H1 (cell line): ENCODE measurements around the gene DNER. TPM values are rescaled to one million over a fixed set of nuclear protein-coding genes. Genes with fewer than 3 reads are reported as not detected.

ENCODE experiments used
- CTCF ChIA-PET: fragments of 300-600 bp; sonication (Branson Sonifier 250); formaldehyde crosslinking; loops from one replicate; lab custom pipeline; 2021; ENCODE audit not compliant: partially characterized antibody; lab: Charles Lee
- POLR2A ChIA-PET: fragments of 300-600 bp; sonication (Branson Sonifier 250); formaldehyde crosslinking; loops from one replicate; lab custom pipeline; 2021; ENCODE audit warnings: inconsistent platforms; ENCODE audit not compliant: partially characterized antibody; lab: Charles Lee
- DNase-seq, 2 experiments: peaks; one replicate each; pipeline versions ENCODE4 v3.0.0 to v3.0.0-alpha.2; 2010 to 2022; ENCODE audit warnings: low spot score in 2 of 2, low read depth in 1 of 2, mixed read lengths in 1 of 2
- FAIRE-seq: peaks from 2 replicates; lab custom pipeline; 2011; peaks lifted over from hg19 to GRCh38; lab: Jason Lieb, UNC
- H2AFZ ChIP-seq: 2 replicates; pipeline ENCODE4 v1.8.1; 2012; ENCODE audit warnings: low read length, inconsistent platforms
- H2AK5ac ChIP-seq: 2 replicates; pipeline ENCODE4 v1.6.1; 2013; ENCODE audit warnings: low read depth, low read length
- H2BK120ac ChIP-seq: replicated peaks from 2 replicates; pipeline ENCODE3; 2013; ENCODE audit warnings: low read depth, low read length, inconsistent platforms
- H2BK12ac ChIP-seq: 2 replicates; pipeline ENCODE4 v1.6.1; 2013; ENCODE audit warnings: low read depth, low read length
- H2BK15ac ChIP-seq: 2 replicates; pipeline ENCODE4 v1.6.1; 2013; ENCODE audit warnings: low read length
- H2BK20ac ChIP-seq: 2 replicates; pipeline ENCODE4 v1.6.1; 2013; ENCODE audit warnings: low read length
- H2BK5ac ChIP-seq: 2 replicates; pipeline ENCODE4 v1.6.1; 2013; ENCODE audit warnings: low read depth, low read length
- H3K14ac ChIP-seq: 2 replicates; pipeline ENCODE4 v1.6.1; 2013; ENCODE audit warnings: inconsistent platforms; ENCODE audit not compliant: insufficient read length
- H3K18ac ChIP-seq: 2 replicates; pipeline ENCODE4 v1.6.1; 2013; ENCODE audit warnings: low read length; ENCODE audit errors: extremely low read depth
- H3K23ac ChIP-seq: 2 replicates; pipeline ENCODE4 v1.6.1; 2013; ENCODE audit warnings: inconsistent platforms; ENCODE audit not compliant: insufficient read length
- H3K23me2 ChIP-seq: 2 replicates; pipeline ENCODE4 v1.6.1; 2013; ENCODE audit warnings: low read depth, low read length
- H3K27ac ChIP-seq: 2 replicates; pipeline ENCODE4 v1.6.1; 2011; ENCODE audit warnings: low read depth, low read length, inconsistent platforms
- H3K27me3 ChIP-seq, 4 experiments: replicated peaks in 1 of 4; 1 replicate in 1 of 4; 2 replicates in 3 of 4; pipeline versions ENCODE4 v1.6.1 to v1.8.1; 2011 to 2013; ENCODE audit warnings: low read length in 3 of 4, mild to moderate bottlenecking in 3 of 4, inconsistent platforms in 2 of 4, mixed read lengths in 2 of 4, moderate library complexity in 1 of 4; ENCODE audit not compliant: control insufficient read depth in 3 of 4, insufficient read depth in 3 of 4; ENCODE audit errors: extremely low read depth in 1 of 4
- H3K36me3 ChIP-seq, 4 experiments: 2 replicates each; pipeline versions ENCODE4 v1.6.1 to v1.8.1; 2011 to 2013; ENCODE audit warnings: mild to moderate bottlenecking in 4 of 4, low read length in 3 of 4, moderate library complexity in 2 of 4, control low read depth in 1 of 4, inconsistent platforms in 1 of 4; ENCODE audit not compliant: insufficient read depth in 4 of 4, control insufficient read depth in 2 of 4
- H3K4ac ChIP-seq: replicated peaks from 2 replicates; pipeline ENCODE3; 2013; ENCODE audit warnings: low read length, low read depth, mixed read lengths, inconsistent platforms; ENCODE audit not compliant: insufficient read length
- H3K4me1 ChIP-seq, 4 experiments: replicated peaks in 1 of 4; 1 replicate in 1 of 4; 2 replicates in 3 of 4; pipeline versions ENCODE4 v1.6.1 to v1.8.1; 2011 to 2013; ENCODE audit warnings: low read length in 3 of 4, inconsistent platforms in 2 of 4, mixed read lengths in 1 of 4; ENCODE audit not compliant: insufficient read depth in 4 of 4, control insufficient read depth in 3 of 4
- H3K4me2 ChIP-seq, 2 experiments: 2 replicates each; pipeline versions ENCODE4 v1.6.1 to v1.8.1; 2011 to 2013; ENCODE audit warnings: low read depth in 2 of 2, low read length in 2 of 2, control low read depth in 1 of 2, inconsistent platforms in 1 of 2, mild to moderate bottlenecking in 1 of 2; ENCODE audit not compliant: insufficient read depth in 1 of 2
- H3K4me3 ChIP-seq, 4 experiments: fragments of 200-600, 300-600 bp in 1 of 4; sonication (generic), shearing (Covaris generic), sonication (Bioruptor Twin) in 1 of 4; 2 replicates each; pipeline versions ENCODE4 v1.5.1 to v1.8.1; 2011 to 2016; ENCODE audit warnings: low read length in 4 of 4, low read depth in 3 of 4, control low read depth in 2 of 4, inconsistent platforms in 2 of 4, mild to moderate bottlenecking in 2 of 4, mixed read lengths in 1 of 4, moderate library complexity in 1 of 4; ENCODE audit not compliant: insufficient read depth in 2 of 4; ENCODE audit errors: extremely low read depth in 1 of 4
- H3K56ac ChIP-seq: replicated peaks from 2 replicates; pipeline ENCODE3; 2013; ENCODE audit warnings: low read depth, mild to moderate bottlenecking, mixed read lengths, low read length, inconsistent platforms; ENCODE audit not compliant: insufficient read length
- H3K79me1 ChIP-seq: 2 replicates; pipeline ENCODE4 v1.6.1; 2013; ENCODE audit warnings: low read depth, low read length, control low read depth
- H3K79me2 ChIP-seq, 2 experiments: 2 replicates each; pipeline versions ENCODE4 v1.6.1 to v1.8.1; 2012 to 2013; ENCODE audit warnings: low read length in 2 of 2, mild to moderate bottlenecking in 2 of 2, inconsistent platforms in 1 of 2; ENCODE audit not compliant: insufficient read depth in 2 of 2, control insufficient read depth in 1 of 2
- H3K9ac ChIP-seq, 4 experiments: replicated peaks in 1 of 4; 1 replicate in 1 of 4; 2 replicates in 3 of 4; pipeline versions ENCODE4 v1.6.1 to v1.8.1; 2011 to 2013; ENCODE audit warnings: low read depth in 3 of 4, low read length in 3 of 4, control low read depth in 2 of 4, mild to moderate bottlenecking in 2 of 4, moderate library complexity in 2 of 4, inconsistent platforms in 1 of 4; ENCODE audit errors: extremely low read depth in 1 of 4
- H3K9me3 ChIP-seq, 2 experiments: 2 replicates each; pipeline versions ENCODE4 v1.6.1 to v1.8.1; 2012 to 2013; ENCODE audit warnings: mild to moderate bottlenecking in 2 of 2, moderate library complexity in 2 of 2, control low read depth in 1 of 2, inconsistent platforms in 1 of 2, low read depth in 1 of 2, low read length in 1 of 2, mixed read lengths in 1 of 2; ENCODE audit not compliant: insufficient read depth in 2 of 2
- H4K20me1 ChIP-seq, 2 experiments: replicated peaks in 1 of 2; 2 replicates each; pipeline versions ENCODE3 to v1.8.1; 2011 to 2013; ENCODE audit warnings: inconsistent platforms in 2 of 2, low read length in 2 of 2, mild to moderate bottlenecking in 1 of 2; ENCODE audit not compliant: insufficient read depth in 2 of 2, control insufficient read depth in 1 of 2
- H4K5ac ChIP-seq: 2 replicates; pipeline ENCODE4 v1.6.1; 2013; ENCODE audit warnings: low read length, low read depth, mixed read lengths, inconsistent platforms; ENCODE audit not compliant: insufficient read length
- H4K8ac ChIP-seq: 2 replicates; pipeline ENCODE4 v1.8.0; 2013; ENCODE audit warnings: mild to moderate bottlenecking, moderate library complexity, low read length, inconsistent platforms; ENCODE audit not compliant: insufficient read depth; ENCODE audit errors: extremely low read depth
- H4K91ac ChIP-seq: replicated peaks from 2 replicates; pipeline ENCODE3; 2013; ENCODE audit warnings: low read length, mixed read lengths, inconsistent platforms; ENCODE audit not compliant: insufficient read length
- EGR1 ChIP-seq: IDR thresholded peaks from 2 replicates; pipeline ENCODE4 v1.6.1; 2011; ENCODE audit warnings: low read depth, low read length, borderline replicate concordance
- polyA plus RNA-seq, 7 experiments: library from polyadenylated mRNA; depleted of rRNA in 3 of 7; stranded (reverse) in 5 of 7; unstranded in 2 of 7; fragments of >200 nt in 5 of 7; fragments of 200-250 nt in 2 of 7; gene quantifications; 1 replicate in 5 of 7; 2 replicates in 1 of 7; 4 replicates in 1 of 7; pipeline versions ENCODE4 v1.2.1 to v1.2.3, GENCODE V29; 2011 to 2013; ENCODE audit warnings: missing spikeins in 2 of 7, mixed read lengths in 2 of 7
- total RNA-seq: library from RNA; stranded (reverse); fragmentation: NEBNext Ultra II Directional; extraction: Animal tissue kit (Norgen Biotek cat#: 25700); gene quantifications from 2 replicates; pipeline ENCODE4 v1.2.1, GENCODE V29; 2021

Gene DNER
- total and polyA plus RNA-seq, 2 of the 8 experiments (the other 6 are each of a cell fraction or from before 2014, with no cell fraction given), result 6.8 to 16.3 TPM

GRCh38 chr2:229660391-229660790, 54.0 kb downstream of the DNER start:
- H3K14ac ChIP-seq, result no peak overlapping the region
- H3K79me2 ChIP-seq, result no peaks in the 10 kb centered on the region
- no peak overlapping the region for H3K9ac ChIP-seq
- no peaks in the 10 kb centered on the region for H3K36me3 ChIP-seq
- H3K4ac ChIP-seq, result no peak overlapping the region
- H2AK5ac ChIP-seq, result no peak overlapping the region
- no peak overlapping the region for H4K5ac ChIP-seq
- no peak overlapping the region for H2AFZ ChIP-seq
- no peak overlapping the region for H3K18ac ChIP-seq
- no peak for TF ChIP-seq EGR1
- H3K9me3 ChIP-seq, result no peaks in the 10 kb centered on the region
- no peak overlapping the region for H3K4me2 ChIP-seq
- H4K20me1 ChIP-seq, result no peaks in the 10 kb centered on the region
- H3K23ac ChIP-seq, result no peak overlapping the region
- no peak overlapping the region for H3K56ac ChIP-seq
- H3K4me3 ChIP-seq, result no peak overlapping the region
- ChIA-PET POLR2A (no interaction called here), CTCF (interaction anchor here (0.9 kb wide), 2 partner anchors 9 to 14 kb away, joined by 3 to 6 read pairs; no protein-coding TSS in a partner anchor)
- no peak overlapping the region for H3K27ac ChIP-seq
- H3K23me2 ChIP-seq, result no peaks in the 10 kb centered on the region
- H3K79me1 ChIP-seq, result no peaks in the 10 kb centered on the region
- H2BK15ac ChIP-seq, result no peak overlapping the region
- H2BK12ac ChIP-seq, result no peak overlapping the region
- no peak overlapping the region for H2BK20ac ChIP-seq
- no peak overlapping the region for H4K8ac ChIP-seq
- H3K27me3 ChIP-seq, result no peaks in the 10 kb centered on the region
- H2BK120ac ChIP-seq, result no peak overlapping the region
- DNase-seq (no peak), FAIRE-seq (no peak)
- H2BK5ac ChIP-seq, result no peak overlapping the region
- no peaks in the 10 kb centered on the region for H3K4me1 ChIP-seq
- no peak overlapping the region for H4K91ac ChIP-seq
